ENCODE measurements around the gene DNMT3B.
"Not testable (repeated sequence)": the region's sequence is repeated elsewhere in the genome, so short reads cannot be mapped to it uniquely, and the experiment has no call there.

The DNMT3B gene

GRCh38 chr20:32796383-32796948 lies 34.3 kb downstream of the DNMT3B start:
- Mint-ChIP-seq H3K27ac (no peak overlapping the region), H3K4me3 (no peak overlapping the region), H3K36me3 (ENCODE audit: low read depth) (no peaks in the 10 kb centered on the region), H3K27me3 (ENCODE audit: low read depth) (no peaks in the 10 kb centered on the region), H3K9me3 (no peaks in the 10 kb centered on the region), H3K4me1 (ENCODE audit: low read depth) (peaks cover 20% of the 10 kb centered on the region)

- no peak overlapping the region for H3K27ac Mint-ChIP-seq
- no peaks in the 10 kb centered on the region for H3K27me3 Mint-ChIP-seq (ENCODE audit: low read depth)
- no peak overlapping the region for H3K4me3 Mint-ChIP-seq
- H3K9me3 Mint-ChIP-seq, result no peaks in the 10 kb centered on the region
- no peaks in the 10 kb centered on the region for H3K36me3 Mint-ChIP-seq (ENCODE audit: low read depth)
- H3K4me1 Mint-ChIP-seq (ENCODE audit: low read depth), result peaks cover 19% of the 10 kb centered on the region
These were observed 34.8 kb downstream of the DNMT3B start for GRCh38 chr20:32796981-32797451.

GRCh38 chr20:32797571-32797970 lies 35.4 kb downstream of the DNMT3B start:
- not testable (repeated sequence) for H3K27me3 Mint-ChIP-seq (ENCODE audit: low read depth); H3K36me3 Mint-ChIP-seq (ENCODE audit: low read depth); H3K27ac Mint-ChIP-seq; H3K4me3 Mint-ChIP-seq; H3K9me3 Mint-ChIP-seq
- peaks cover 17% of the 10 kb centered on the region for H3K4me1 Mint-ChIP-seq (ENCODE audit: low read depth)

GRCh38 chr20:32798046-32798981 lies 36.1 kb downstream of the DNMT3B start:
- no peak overlapping the region for H3K27ac Mint-ChIP-seq
- no peaks in the 10 kb centered on the region for H3K36me3 Mint-ChIP-seq (ENCODE audit: low read depth)
- H3K4me1 Mint-ChIP-seq (ENCODE audit: low read depth), result peaks cover 13% of the 10 kb centered on the region
- no peaks in the 10 kb centered on the region for H3K9me3 Mint-ChIP-seq
- no peak overlapping the region for H3K4me3 Mint-ChIP-seq
- H3K27me3 Mint-ChIP-seq (ENCODE audit: low read depth), result no peaks in the 10 kb centered on the region

GRCh38 chr20:32803092-32803491 lies 40.9 kb downstream of the DNMT3B start:
- Mint-ChIP-seq H3K4me3 (no peak overlapping the region), H3K4me1 (ENCODE audit: low read depth) (no peaks in the 10 kb centered on the region), H3K9me3 (no peaks in the 10 kb centered on the region), H3K27me3 (ENCODE audit: low read depth) (no peaks in the 10 kb centered on the region), H3K36me3 (ENCODE audit: low read depth) (no peaks in the 10 kb centered on the region), H3K27ac (no peak overlapping the region)

GRCh38 chr20:32804022-32804715 lies 42.0 kb downstream of the DNMT3B start:
- Mint-ChIP-seq H3K27ac (no peak overlapping the region), H3K4me3 (no peak overlapping the region), H3K36me3 (ENCODE audit: low read depth) (no peaks in the 10 kb centered on the region), H3K27me3 (ENCODE audit: low read depth) (no peaks in the 10 kb centered on the region), H3K4me1 (ENCODE audit: low read depth) (no peaks in the 10 kb centered on the region), H3K9me3 (no peaks in the 10 kb centered on the region)

- no peaks in the 10 kb centered on the region for H3K9me3 Mint-ChIP-seq
- no peaks in the 10 kb centered on the region for H3K4me1 Mint-ChIP-seq (ENCODE audit: low read depth)
- no peaks in the 10 kb centered on the region for H3K27me3 Mint-ChIP-seq (ENCODE audit: low read depth)
- no peak overlapping the region for H3K27ac Mint-ChIP-seq
- H3K36me3 Mint-ChIP-seq (ENCODE audit: low read depth), result no peaks in the 10 kb centered on the region
- no peak overlapping the region for H3K4me3 Mint-ChIP-seq
These were observed 42.6 kb downstream of the DNMT3B start for GRCh38 chr20:32804817-32805216.

- no peaks in the 10 kb centered on the region for H3K36me3 Mint-ChIP-seq (ENCODE audit: low read depth)
- H3K4me3 Mint-ChIP-seq, result no peak overlapping the region
- H3K27me3 Mint-ChIP-seq (ENCODE audit: low read depth), result no peaks in the 10 kb centered on the region
- H3K9me3 Mint-ChIP-seq, result no peaks in the 10 kb centered on the region
- no peaks in the 10 kb centered on the region for H3K4me1 Mint-ChIP-seq (ENCODE audit: low read depth)
- H3K27ac Mint-ChIP-seq, result no peak overlapping the region
These were observed 43.5 kb downstream of the DNMT3B start for GRCh38 chr20:32805721-32806120.

- no peaks in the 10 kb centered on the region for H3K4me1 Mint-ChIP-seq (ENCODE audit: low read depth)
- no peak overlapping the region for H3K27ac Mint-ChIP-seq
- no peak overlapping the region for H3K4me3 Mint-ChIP-seq
- H3K9me3 Mint-ChIP-seq, result no peaks in the 10 kb centered on the region
- no peaks in the 10 kb centered on the region for H3K27me3 Mint-ChIP-seq (ENCODE audit: low read depth)
- no peaks in the 10 kb centered on the region for H3K36me3 Mint-ChIP-seq (ENCODE audit: low read depth)
These were observed 44.2 kb downstream of the DNMT3B start for GRCh38 chr20:32806356-32806755.

GRCh38 chr20:32807706-32808105 lies 45.5 kb downstream of the DNMT3B start:
- no peak overlapping the region for H3K27ac Mint-ChIP-seq
- H3K36me3 Mint-ChIP-seq (ENCODE audit: low read depth), result no peaks in the 10 kb centered on the region
- H3K4me1 Mint-ChIP-seq (ENCODE audit: low read depth), result no peaks in the 10 kb centered on the region
- H3K9me3 Mint-ChIP-seq, result no peaks in the 10 kb centered on the region
- H3K27me3 Mint-ChIP-seq (ENCODE audit: low read depth), result no peaks in the 10 kb centered on the region
- no peak overlapping the region for H3K4me3 Mint-ChIP-seq

- Mint-ChIP-seq H3K36me3 (ENCODE audit: low read depth) (no peaks in the 10 kb centered on the region), H3K27ac (no peak overlapping the region), H3K27me3 (ENCODE audit: low read depth) (no peaks in the 10 kb centered on the region), H3K4me3 (no peak overlapping the region), H3K4me1 (ENCODE audit: low read depth) (no peaks in the 10 kb centered on the region), H3K9me3 (no peaks in the 10 kb centered on the region)
These were observed 46.3 kb downstream of the DNMT3B start for GRCh38 chr20:32808438-32808837.

GRCh38 chr20:32809907-32810306 lies 47.7 kb downstream of the DNMT3B start:
- Mint-ChIP-seq H3K27ac (no peak overlapping the region), H3K9me3 (no peaks in the 10 kb centered on the region), H3K4me3 (no peak overlapping the region), H3K36me3 (ENCODE audit: low read depth) (no peaks in the 10 kb centered on the region), H3K27me3 (ENCODE audit: low read depth) (no peaks in the 10 kb centered on the region), H3K4me1 (ENCODE audit: low read depth) (no peaks in the 10 kb centered on the region)

GRCh38 chr20:32810941-32811340 lies 48.8 kb downstream of the DNMT3B start:
- no peaks in the 10 kb centered on the region for H3K9me3 Mint-ChIP-seq
- no peaks in the 10 kb centered on the region for H3K36me3 Mint-ChIP-seq (ENCODE audit: low read depth)
- no peak overlapping the region for H3K4me3 Mint-ChIP-seq
- no peak overlapping the region for H3K27ac Mint-ChIP-seq
- no peaks in the 10 kb centered on the region for H3K4me1 Mint-ChIP-seq (ENCODE audit: low read depth)
- H3K27me3 Mint-ChIP-seq (ENCODE audit: low read depth), result no peaks in the 10 kb centered on the region

GRCh38 chr20:32811886-32812285 lies 49.7 kb downstream of the DNMT3B start:
- H3K36me3 Mint-ChIP-seq (ENCODE audit: low read depth), result no peaks in the 10 kb centered on the region
- no peaks in the 10 kb centered on the region for H3K27me3 Mint-ChIP-seq (ENCODE audit: low read depth)
- no peaks in the 10 kb centered on the region for H3K4me1 Mint-ChIP-seq (ENCODE audit: low read depth)
- no peaks in the 10 kb centered on the region for H3K9me3 Mint-ChIP-seq
- H3K27ac Mint-ChIP-seq, result no peak overlapping the region
- no peak overlapping the region for H3K4me3 Mint-ChIP-seq
